Neural progenitor cell (in vitro differentiated cells): ENCODE results near the gene LRRC8B. TPM values are rescaled to one million over a fixed set of nuclear protein-coding genes. Genes with fewer than 3 reads are reported as not detected.
A peak's percentile ranks its signal among the peaks of the same experiment; 100 is the strongest.
"Not testable (repeated sequence)": the region's sequence is repeated elsewhere in the genome, so short reads cannot be mapped to it uniquely, and the experiment has no call there.

ENCODE experiments used
- DNase-seq: peaks from one replicate; pipeline ENCODE4 v3.0.0-alpha.2; 2016; ENCODE audit warnings: low spot score
- H2AFZ ChIP-seq: fragments of 200-600 bp; sonication (generic); replicated peaks from 2 replicates; pipeline ENCODE4 v1.6.1; 2016; ENCODE audit warnings: antibody characterized with exemption
- H3F3A ChIP-seq: fragments of 200-600 bp; sonication (generic); 2 replicates; pipeline ENCODE4 v1.6.1; 2016; ENCODE audit warnings: antibody characterized with exemption, low read depth
- H3K27ac ChIP-seq: fragments of 200-600 bp; sonication (generic); 2 replicates; pipeline ENCODE4 v1.5.1; 2016; ENCODE audit warnings: mild to moderate bottlenecking
- H3K27me3 ChIP-seq: fragments of 200-600 bp; sonication (generic); 2 replicates; pipeline ENCODE4 v1.6.1; 2016; ENCODE audit warnings: mild to moderate bottlenecking, moderate library complexity
- H3K36me3 ChIP-seq: fragments of 200-600 bp; sonication (generic); 2 replicates; pipeline ENCODE4 v1.5.1; 2016
- H3K4me1 ChIP-seq: fragments of 200-600 bp; sonication (generic); 2 replicates; pipeline ENCODE4 v1.6.1; 2016; ENCODE audit warnings: mixed run types
- H3K4me2 ChIP-seq: fragments of 200-600 bp; sonication (generic); 2 replicates; pipeline ENCODE4 v1.6.1; 2016
- H3K4me3 ChIP-seq: fragments of 200-600 bp; sonication (generic); 2 replicates; pipeline ENCODE4 v1.5.1; 2016
- H3K79me2 ChIP-seq: fragments of 200-600 bp; sonication (generic); 2 replicates; pipeline ENCODE4 v1.6.1; 2016; ENCODE audit warnings: low read depth
- H3K9ac ChIP-seq: fragments of 200-600 bp; sonication (generic); 2 replicates; pipeline ENCODE4 v1.6.1; 2016
- H3K9me3 ChIP-seq: fragments of 200-600 bp; sonication (generic); 2 replicates; pipeline ENCODE4 v1.5.1; 2016; ENCODE audit warnings: low read depth
- H4K20me1 ChIP-seq: fragments of 200-600 bp; sonication (generic); 2 replicates; pipeline ENCODE4 v1.6.1; 2016; ENCODE audit warnings: low read depth
- H3K27ac Mint-ChIP-seq: 3 replicates; pipeline ENCODE4 v1.8.0; 2021; ENCODE audit warnings: mixed read lengths
- H3K27me3 Mint-ChIP-seq: 2 replicates; pipeline ENCODE4 v1.8.0; 2022; ENCODE audit warnings: low read depth, mild to moderate bottlenecking, inconsistent platforms, moderate library complexity, mixed read lengths; ENCODE audit not compliant: insufficient read depth
- H3K36me3 Mint-ChIP-seq: 3 replicates; pipeline ENCODE4 v1.8.0; 2021; ENCODE audit warnings: mixed read lengths
- H3K4me1 Mint-ChIP-seq: 3 replicates; pipeline ENCODE4 v1.8.0; 2021; ENCODE audit warnings: mixed read lengths
- H3K4me3 Mint-ChIP-seq: 3 replicates; pipeline ENCODE4 v1.8.0; 2021; ENCODE audit warnings: mild to moderate bottlenecking, moderate library complexity, mixed read lengths
- H3K9me3 Mint-ChIP-seq: 3 replicates; pipeline ENCODE4 v1.8.0; 2020; ENCODE audit warnings: mixed read lengths
- CTCF ChIP-seq: fragments of 200-600 bp; sonication (generic); IDR thresholded peaks from 2 replicates; pipeline ENCODE4 v1.5.1; 2017; ENCODE audit warnings: antibody characterized with exemption, mild to moderate bottlenecking
- EZH2 ChIP-seq: fragments of 200-600 bp; sonication (generic); IDR thresholded peaks from 2 replicates; pipeline ENCODE4 v1.6.1; 2017; ENCODE audit warnings: antibody characterized with exemption, mild to moderate bottlenecking, moderate library complexity
- EZH2phosphoT487 ChIP-seq: fragments of 200-600 bp; sonication (generic); IDR thresholded peaks from 2 replicates; pipeline ENCODE4 v1.6.1; 2017; ENCODE audit warnings: antibody characterized with exemption
- total RNA-seq: library from RNA; depleted of rRNA; stranded (reverse); fragments of >200 nt; gene quantifications from 2 replicates; pipeline ENCODE4 v1.2.3, GENCODE V29; 2015; ENCODE audit warnings: low replicate concordance

LRRC8B gene
- total RNA-seq, 1 donor from 2014 or later = 37.3 TPM

- Histone ChIP-seq H3F3A (peaks cover 7% of the 10 kb centered on the region), H3K9ac (no peak overlapping the region), H3K79me2 (no peaks in the 10 kb centered on the region), H3K36me3 (no peaks in the 10 kb centered on the region), H3K4me3 (no peak overlapping the region), H2AFZ (no peak overlapping the region), H3K4me1 (peaks cover 7% of the 10 kb centered on the region), H4K20me1 (no peaks in the 10 kb centered on the region), H3K4me2 (no peak overlapping the region), H3K27ac (no peak overlapping the region), H3K27me3 (no peaks in the 10 kb centered on the region), H3K9me3 (no peaks in the 10 kb centered on the region)
- no peaks in the 10 kb centered on the region for H3K27me3 Mint-ChIP-seq
- H3K4me1 Mint-ChIP-seq = peaks cover 3% of the 10 kb centered on the region
- no peaks in the 10 kb centered on the region for H3K36me3 Mint-ChIP-seq
- no peaks in the 10 kb centered on the region for H3K9me3 Mint-ChIP-seq
- TF ChIP-seq CTCF = no peak
- no peak for TF ChIP-seq EZH2phosphoT487
- no peak for TF ChIP-seq EZH2
- H3K4me3 Mint-ChIP-seq = no peak overlapping the region
- H3K27ac Mint-ChIP-seq = no peak overlapping the region
- DNase-seq = no peak
Measured at GRCh38 chr1:89518221-89518631, 6.4 kb upstream of the LRRC8B start.

- H3K4me2 ChIP-seq = no peak overlapping the region
- Mint-ChIP-seq H3K27ac (no peak overlapping the region), H3K27me3 (peaks cover 2% of the 10 kb centered on the region), H3K4me1 (peaks cover 10% of the 10 kb centered on the region), H3K9me3 (no peaks in the 10 kb centered on the region), H3K36me3 (no peaks in the 10 kb centered on the region), H3K4me3 (no peak overlapping the region)
- H3K9me3 ChIP-seq = no peaks in the 10 kb centered on the region
- peaks cover 16% of the 10 kb centered on the region for H3K4me1 ChIP-seq
- TF ChIP-seq EZH2phosphoT487 = no peak
- TF ChIP-seq CTCF = peak; percentile 58
- peak; percentile 43 for DNase-seq
- no peak overlapping the region for H2AFZ ChIP-seq
- no peaks in the 10 kb centered on the region for H3K36me3 ChIP-seq
- no peak overlapping the region for H3K27ac ChIP-seq
- H3K9ac ChIP-seq = no peak overlapping the region
- no peak overlapping the region for H3K4me3 ChIP-seq
- no peaks in the 10 kb centered on the region for H4K20me1 ChIP-seq
- no peaks in the 10 kb centered on the region for H3K27me3 ChIP-seq
- peaks cover 1% of the 10 kb centered on the region for H3K79me2 ChIP-seq
- peaks cover 21% of the 10 kb centered on the region for H3F3A ChIP-seq
Measured at GRCh38 chr1:89519779-89520358, 4.8 kb upstream of the LRRC8B start.

GRCh38 chr1:89521977-89522376, 2.7 kb upstream of the LRRC8B start:
- not testable (repeated sequence) for H4K20me1 ChIP-seq, H3K36me3 Mint-ChIP-seq, H3K4me3 ChIP-seq, H3K9ac ChIP-seq, H3K27ac ChIP-seq, H3K9me3 ChIP-seq, H3K27me3 ChIP-seq, H3K27me3 Mint-ChIP-seq, DNase-seq, H3K9me3 Mint-ChIP-seq, H3K4me2 ChIP-seq, H3K27ac Mint-ChIP-seq, H3K36me3 ChIP-seq, H3K4me3 Mint-ChIP-seq, H2AFZ ChIP-seq
- Histone ChIP-seq H3K4me1 (peaks cover 31% of the 10 kb centered on the region), H3K79me2 (peaks cover 22% of the 10 kb centered on the region), H3F3A (peaks cover 26% of the 10 kb centered on the region)
- peaks cover 19% of the 10 kb centered on the region for H3K4me1 Mint-ChIP-seq

GRCh38 chr1:89523572-89524368, 859 bp upstream of the LRRC8B start:
- Histone ChIP-seq H3K27ac (peak overlapping the region; percentile 89), H3K4me3 (peak overlapping the region; percentile 97), H3K36me3 (no peaks in the 10 kb centered on the region), H3K9ac (no peak overlapping the region), H4K20me1 (peaks cover 26% of the 10 kb centered on the region), H3F3A (peaks cover 31% of the 10 kb centered on the region), H2AFZ (peak overlapping the region; percentile 95), H3K79me2 (peaks cover 40% of the 10 kb centered on the region), H3K4me1 (peaks cover 39% of the 10 kb centered on the region), H3K27me3 (no peaks in the 10 kb centered on the region), H3K4me2 (peak overlapping the region; percentile 87), H3K9me3 (no peaks in the 10 kb centered on the region)
- TF ChIP-seq EZH2phosphoT487 = no peak
- H3K27me3 Mint-ChIP-seq = peaks cover 2% of the 10 kb centered on the region
- peak overlapping the region; percentile 7 for H3K27ac Mint-ChIP-seq
- no peaks in the 10 kb centered on the region for H3K9me3 Mint-ChIP-seq
- no peaks in the 10 kb centered on the region for H3K36me3 Mint-ChIP-seq
- H3K4me1 Mint-ChIP-seq = peaks cover 19% of the 10 kb centered on the region
- peak overlapping the region; percentile 86 for H3K4me3 Mint-ChIP-seq
- DNase-seq = peak; percentile 85
